GM19468 (cell line): ENCODE data around the gene PRR23E.

Experiments
- ATAC-seq: cut with Tn5 transposase; IDR thresholded peaks from one replicate; pipeline ENCODE4 v1.9.1; 2021; ENCODE audit warnings: mild to moderate bottlenecking, moderate library complexity, moderate number of reproducible peaks; ENCODE audit not compliant: unreplicated experiment; ENCODE audit errors: extremely low read depth

PRR23E gene

GRCh38 chr3:127162947-127163645 lies 29.8 kb upstream of the PRR23E start:
- no peak for ATAC-seq

DNA sequence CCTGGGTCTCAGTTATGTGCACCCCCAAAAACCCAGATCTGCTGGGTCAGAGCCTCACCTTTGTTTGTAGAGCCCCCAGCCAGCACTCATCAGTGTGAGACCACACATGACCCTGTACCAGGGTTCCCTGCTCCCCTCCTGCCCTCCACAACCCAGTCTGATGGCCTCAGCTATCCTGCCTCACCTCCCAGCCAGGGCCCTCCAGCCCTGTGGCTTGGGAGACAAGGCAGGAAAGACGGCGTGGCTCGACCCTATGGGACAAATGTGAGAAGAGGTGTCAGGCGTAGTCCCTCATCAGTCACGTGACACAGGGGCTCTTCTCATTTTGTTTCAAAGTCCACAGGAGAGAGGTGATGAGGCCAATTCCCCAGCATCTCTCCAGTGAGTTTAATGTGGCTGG lies 28.3 kb upstream of the PRR23E start:
- no peak for ATAC-seq

DNA sequence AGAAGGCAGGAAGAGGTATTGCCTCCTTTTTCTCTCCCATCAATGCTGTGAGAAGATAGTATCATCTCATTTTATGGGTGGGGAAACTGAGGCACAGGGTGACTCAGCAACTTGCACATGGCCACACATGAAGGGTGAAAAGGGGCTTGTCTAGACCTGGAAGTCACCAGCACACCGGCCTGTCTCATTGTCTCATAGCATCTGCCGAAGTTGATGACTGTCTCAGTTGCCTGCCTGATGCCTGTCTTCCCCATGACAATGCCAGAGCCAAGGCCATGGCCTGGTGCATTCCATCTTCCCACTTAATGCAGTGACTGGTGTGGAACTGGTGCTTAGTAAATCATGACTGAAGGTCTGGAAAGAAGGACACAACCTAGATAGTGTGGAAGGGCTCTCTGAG lies 27.9 kb upstream of the PRR23E start:
- ATAC-seq: no peak

- no peak for ATAC-seq
Observed at GRCh38 chr3:127165694-127166485, 27.0 kb upstream of the PRR23E start.

DNA sequence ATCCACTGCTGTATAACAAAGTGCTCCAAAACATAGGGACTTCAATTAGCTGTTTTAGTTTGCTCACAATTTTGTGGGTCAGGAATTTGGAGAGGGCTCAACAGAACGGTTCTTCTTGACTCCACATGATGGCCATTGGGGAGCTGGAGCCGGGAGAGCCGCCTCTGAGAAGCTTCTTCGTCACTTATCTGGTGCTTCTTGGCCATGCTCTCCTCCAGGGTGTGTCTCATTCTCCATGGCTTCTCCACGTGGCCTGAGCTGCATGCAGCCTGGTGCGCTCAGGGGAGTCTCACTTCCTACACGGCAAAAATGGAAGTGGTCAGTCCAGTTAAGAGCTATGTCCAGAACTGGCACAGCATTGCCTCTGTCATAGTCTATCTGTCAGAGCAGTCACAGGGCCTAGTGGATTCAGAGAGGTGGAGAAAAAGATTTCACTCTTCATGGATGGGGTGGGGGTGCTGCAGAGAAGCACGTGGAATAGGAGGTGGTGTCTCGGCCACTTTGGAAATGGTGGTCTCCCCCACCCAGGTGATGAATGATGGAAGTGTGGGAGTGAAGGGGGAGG lies 26.3 kb upstream of the PRR23E start:
- ATAC-seq: no peak

DNA sequence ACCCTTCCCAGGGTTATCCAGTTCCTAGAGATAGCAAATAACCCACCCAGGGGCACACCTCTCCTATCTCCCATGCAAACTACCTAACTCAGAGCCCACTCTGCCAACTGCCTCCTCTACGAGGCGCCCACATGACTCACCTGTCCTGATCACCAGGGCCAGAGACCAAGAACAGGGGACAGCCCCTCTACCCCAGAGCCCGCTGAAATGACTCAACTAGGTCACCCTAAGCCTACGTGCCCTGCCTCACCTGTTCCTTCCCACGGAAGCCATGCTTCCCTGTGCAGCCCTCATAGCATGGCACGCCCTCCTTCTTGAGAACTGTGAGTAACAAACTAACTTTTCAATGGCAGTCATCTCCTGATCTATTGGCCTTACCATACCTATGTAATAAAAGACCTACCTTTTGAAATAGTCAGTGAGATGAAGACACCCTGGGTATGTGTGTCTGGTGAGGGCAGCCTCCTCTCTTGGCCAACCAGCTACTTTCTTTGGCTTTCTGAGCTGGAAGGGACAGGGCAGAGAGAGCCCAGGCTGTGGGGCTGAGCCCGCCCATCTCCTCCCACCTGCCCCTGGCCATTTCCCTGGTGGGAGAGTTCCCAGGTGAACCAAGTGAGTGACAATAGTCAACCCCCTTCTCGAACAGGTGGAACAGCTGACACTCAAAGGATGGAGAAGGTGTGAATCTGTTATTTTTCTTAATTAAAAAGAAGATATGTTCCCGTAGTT lies 25.5 kb upstream of the PRR23E start:
- no peak for ATAC-seq

GRCh38 chr3:127168271-127168670 lies 24.7 kb upstream of the PRR23E start:
- no peak for ATAC-seq

DNA sequence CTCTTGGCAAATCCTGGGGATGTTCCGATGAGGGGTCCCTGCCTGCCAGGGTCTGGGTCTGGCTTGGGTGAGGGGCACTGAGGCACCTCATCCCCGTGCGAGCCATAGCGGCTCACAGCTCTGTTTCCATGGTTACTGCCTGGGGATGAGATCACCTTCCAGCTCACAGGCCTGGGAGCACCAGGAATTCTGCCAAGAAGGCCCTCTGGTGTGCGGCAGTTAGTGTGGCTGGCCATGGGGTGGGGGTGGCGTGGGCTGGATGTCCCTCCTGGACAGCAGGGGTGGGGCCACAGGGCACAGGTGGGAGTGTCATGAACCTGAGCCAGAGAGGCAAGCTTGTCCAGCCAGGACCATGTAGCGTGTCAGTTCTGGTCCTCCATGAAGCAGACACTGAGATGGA lies 22.1 kb upstream of the PRR23E start:
- ATAC-seq: no peak

DNA sequence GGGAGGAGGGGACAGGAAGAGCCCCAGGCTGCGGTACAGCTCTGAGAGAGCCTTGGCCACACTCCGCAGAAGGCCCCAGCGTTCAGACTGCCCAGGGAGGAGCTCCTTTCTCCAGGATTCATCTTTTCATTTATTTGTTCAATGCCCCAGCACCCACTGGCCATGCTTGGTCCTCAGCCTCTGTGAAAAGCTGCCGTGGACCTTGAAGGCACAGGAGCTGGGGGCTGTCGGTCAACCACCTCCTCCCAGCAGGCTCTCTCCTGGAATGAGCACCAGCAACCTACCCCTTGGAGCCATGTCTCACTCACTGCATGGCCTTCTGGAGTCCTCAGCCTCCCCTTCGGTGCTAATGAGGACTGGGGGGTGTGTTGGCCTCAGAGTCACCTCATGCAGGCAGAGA lies 21.6 kb upstream of the PRR23E start:
- no peak for ATAC-seq

DNA sequence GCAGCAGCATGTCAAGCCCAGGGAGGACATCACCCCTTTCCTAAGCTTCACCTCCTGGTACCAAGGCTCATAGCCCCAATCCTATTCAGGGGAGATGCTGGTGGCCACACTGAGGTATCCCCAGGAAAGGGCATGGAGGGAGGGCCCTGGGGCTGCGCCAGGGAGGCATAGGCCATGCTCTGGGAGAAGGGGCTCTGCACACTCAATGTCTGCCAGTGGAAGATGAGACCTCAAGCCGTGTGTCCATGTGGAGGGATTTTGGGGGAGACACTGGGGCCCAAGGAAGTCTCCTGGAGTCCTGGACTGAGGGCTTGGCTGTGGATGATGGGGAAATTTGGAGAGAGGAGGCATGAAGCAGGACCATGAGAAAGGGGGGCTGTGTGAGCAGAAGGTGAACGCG lies 21.2 kb upstream of the PRR23E start:
- ATAC-seq: no peak

DNA sequence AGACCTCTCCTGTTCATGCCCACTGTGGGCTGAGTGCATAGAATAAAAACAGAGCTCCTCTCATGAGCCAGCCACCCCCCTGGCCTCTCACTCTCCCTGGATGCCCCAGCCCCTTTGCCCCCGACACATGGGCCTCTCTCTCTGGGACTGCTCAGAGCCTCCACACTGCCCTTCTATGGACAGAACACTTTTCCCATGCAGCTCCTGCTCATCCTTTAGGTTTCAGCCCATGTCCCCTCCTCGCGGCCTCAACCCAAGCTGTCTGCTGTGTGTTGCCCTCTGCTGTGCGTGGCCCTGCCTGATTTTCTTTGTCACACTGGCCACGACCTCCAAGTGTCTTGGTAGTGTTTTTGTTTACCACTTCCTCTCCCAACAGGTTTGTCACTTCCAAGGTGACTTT lies 20.7 kb upstream of the PRR23E start:
- no peak for ATAC-seq

- ATAC-seq: no peak
Observed at GRCh38 chr3:127172781-127173515, 20.0 kb upstream of the PRR23E start.

GRCh38 chr3:127173516-127174166 lies 19.3 kb upstream of the PRR23E start:
- no peak for ATAC-seq

DNA sequence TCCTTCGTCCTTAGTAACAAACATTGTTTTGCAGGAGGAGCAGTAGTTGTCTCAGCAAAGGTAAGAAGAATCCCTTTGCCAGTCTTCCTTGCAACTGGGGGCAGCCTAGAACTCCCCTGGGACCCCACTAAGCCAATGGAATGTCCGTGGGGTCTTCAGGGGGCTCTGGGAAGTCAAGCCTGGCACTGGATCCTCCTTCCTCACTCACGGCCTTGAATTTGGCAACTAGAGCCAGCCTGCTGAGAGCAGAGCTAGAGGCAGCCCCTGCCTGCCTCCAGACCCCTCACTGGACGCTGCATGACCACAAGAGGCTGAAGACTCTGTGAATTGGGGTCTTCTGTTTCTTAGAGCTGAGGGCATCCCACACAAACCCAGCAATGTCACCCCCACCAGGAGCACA lies 18.6 kb upstream of the PRR23E start:
- no peak for ATAC-seq

DNA sequence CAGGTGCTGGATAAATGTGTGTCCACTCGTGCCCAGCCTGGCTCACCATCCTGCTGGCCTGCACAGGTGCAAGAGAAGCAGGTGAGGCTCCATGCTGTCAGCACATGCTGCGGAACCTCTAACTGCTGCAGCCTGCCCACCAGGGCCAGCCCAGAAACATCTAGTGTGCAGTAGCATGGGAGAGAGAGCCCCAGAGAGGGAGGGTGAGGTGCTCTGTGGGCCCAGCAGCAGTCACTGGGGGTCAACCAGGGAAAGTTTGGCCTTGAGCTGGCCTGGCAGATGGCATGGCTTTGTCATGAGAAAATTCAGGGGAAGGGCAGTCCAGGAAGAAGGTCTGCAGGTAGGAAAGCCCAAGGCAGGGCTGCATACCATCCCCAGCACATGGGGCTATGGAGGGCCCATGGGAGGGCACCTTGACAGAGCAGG lies 18.2 kb upstream of the PRR23E start:
- no peak for ATAC-seq

GRCh38 chr3:127175272-127175671 lies 17.7 kb upstream of the PRR23E start:
- ATAC-seq: no peak

- no peak for ATAC-seq
Observed at GRCh38 chr3:127177226-127177625, 15.7 kb upstream of the PRR23E start.

GRCh38 chr3:127180859-127181258 lies 12.1 kb upstream of the PRR23E start:
- no peak for ATAC-seq

DNA sequence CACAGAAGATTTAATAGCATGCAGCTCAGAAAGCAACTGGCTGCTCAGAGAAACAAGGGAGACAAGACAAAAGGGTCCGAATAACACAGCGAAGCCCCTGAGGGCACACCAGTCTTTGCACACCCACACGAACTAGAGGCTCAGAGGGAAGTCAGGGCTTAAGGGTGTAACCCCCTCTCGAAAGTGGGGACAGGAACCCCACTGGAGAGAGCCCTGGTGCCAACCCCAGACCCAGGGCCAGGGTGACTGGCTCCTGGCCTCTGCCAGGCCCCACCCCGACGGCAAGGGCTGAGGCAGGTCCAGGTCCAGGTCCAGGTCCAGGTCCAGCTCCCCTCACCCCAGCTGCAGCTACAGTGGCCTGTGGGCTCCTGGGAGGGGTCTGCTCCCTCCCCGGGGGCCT lies 10.5 kb upstream of the PRR23E start:
- ATAC-seq: no peak
